ENCODE results near the gene PKIB.

- TF ChIP-seq SUZ12 (IDR thresholded peaks at IDR 0.05; ENCODE audit: extremely low read depth, insufficient read depth, insufficient read length), result no peak
- TF ChIP-seq ZNF274 (IDR thresholded peaks at IDR 0.05; ENCODE audit: low read depth, low read length), result no peak
Measured at GRCh38 chr6:122701666-122702065, 91.5 kb downstream of the PKIB start.

Data from NT2/D1 (cell line).